Right lobe of liver (tissue), 6 donors: ENCODE measurements around the gene NEK1. TPM values are rescaled to one million over a fixed set of nuclear protein-coding genes. Genes with fewer than 3 reads are reported as not detected.
"Not testable (repeated sequence)": the region's sequence is repeated elsewhere in the genome, so short reads cannot be mapped to it uniquely, and the experiment has no call there.

Experiments
- ATAC-seq, 4 donors: fragments of 200-7000 bp; cut with Tn5 transposase; one replicate each; pipeline ENCODE4 v1.9.1; 2020; ENCODE audit warnings: mild to moderate bottlenecking in 4 of 4, moderate library complexity in 4 of 4
- DNase-seq, 3 donors: peaks; one replicate each; pipeline ENCODE4 v3.0.0-alpha.2; 2020
- H3K27ac ChIP-seq, 3 donors: fragments of 200-600 bp; one replicate each; pipeline ENCODE4 v1.8.0; 2022
- H3K27me3 ChIP-seq, 2 donors: fragments of 200-600 bp; one replicate each; pipeline ENCODE4 v1.8.0; 2022
- H3K36me3 ChIP-seq, 4 donors: fragments of 200-600 bp; sonication (generic) in 1 of 4; one replicate each; pipeline versions ENCODE4 v1.5.1 to v1.8.0; 2017 to 2022; ENCODE audit warnings: control low read depth in 1 of 4
- H3K4me1 ChIP-seq, 4 donors: fragments of 200-600 bp; sonication (generic) in 1 of 4; one replicate each; pipeline versions ENCODE4 v1.5.1 to v1.8.0; 2017 to 2022; ENCODE audit warnings: control low read depth in 1 of 4
- H3K4me3 ChIP-seq, 3 donors: fragments of 200-600 bp; one replicate each; pipeline ENCODE4 v1.8.0; 2022
- H3K9me3 ChIP-seq, 4 donors: fragments of 200-600 bp; sonication (generic) in 1 of 4; one replicate each; pipeline versions ENCODE4 v1.5.1 to v1.8.0; 2017 to 2022; ENCODE audit warnings: control low read depth in 1 of 4
- CTCF ChIP-seq, 4 donors: fragments of 200-600 bp in 3 of 4; fragments of 450-650 bp in 1 of 4; IDR thresholded peaks; one replicate each; pipeline versions ENCODE4 v1.5.1 to v1.8.0; 2016 to 2022; ENCODE audit warnings: antibody characterized with exemption in 4 of 4, mild to moderate bottlenecking in 2 of 4
- POLR2A ChIP-seq: fragments of 450-650 bp; IDR thresholded peaks from one replicate; pipeline ENCODE4 v1.6.1; 2017; ENCODE audit warnings: antibody characterized with exemption, mild to moderate bottlenecking
- WGBS: methylation state at CpG from one replicate; pipeline ENCODE4 v1.1.6; 2018; ENCODE audit warnings: low coverage, low lambda C conversion rate; ENCODE audit not compliant: insufficient coverage; ENCODE audit errors: missing lambda C conversion rate; 5-methylcytosine and 5-hydroxymethylcytosine counted together
- intact Hi-C, 2 donors: fragments of 100-400 bp; cut with DNase I; formaldehyde crosslinking; loops; one replicate each; pipeline versions ENCODE4 v1.11.2 to v1.14.1; 2022
- total RNA-seq, 6 experiments: library from RNA; depleted of rRNA in 2 of 6; stranded (reverse); fragments of >200 nt in 2 of 6; fragmentation: NEBNext Ultra II Directional in 3 of 6; extraction: Animal tissue kit (Norgen Biotek cat#: 25700) in 3 of 6; gene quantifications; one replicate each; pipeline versions ENCODE4 v1.1.0 to v1.2.4, GENCODE V29; 2016 to 2023
- donor health status: DM: no; HTN: yes; CAD: no.
- donor health status: DM: no; HTN: no; CAD: no.
- donor health status: DM: no; HTN: no; CAD: no.
- donor health status: DM: no; HTN: yes; CAD: no.
- donor health status: DM: no; HTN: yes; CAD: no.

NEK1 gene
- total RNA-seq, 6 experiments from 2014 or later: 4.1 to 5.2 (median 4.5) TPM

GRCh38 chr4:169582706-169583105 is 29.7 kb downstream of the NEK1 start:
- Histone ChIP-seq H3K36me3 (peaks cover 0 to 4% (median under 1%) of the 10 kb centered on the region in 4 donors), H3K4me1 (no peaks in the 10 kb centered on the region), H3K4me3 (no peak overlapping the region), H3K27me3 (no peaks in the 10 kb centered on the region), H3K27ac (no peak overlapping the region), H3K9me3 (no peaks in the 10 kb centered on the region)
- ATAC-seq (no peak), DNase-seq (no peak)
- TF ChIP-seq CTCF (IDR thresholded peaks at IDR 0.05) (no peak), POLR2A (no peak)
- 89% methylated on average over 3 of the region's 3 CpGs for WGBS
- intact Hi-C loops: no loop called here

- 93% methylated on average over 2 of the region's 2 CpGs for WGBS
- Histone ChIP-seq H3K36me3 (peaks cover 0 to 4% (median under 1%) of the 10 kb centered on the region in 4 donors), H3K9me3 (no peaks in the 10 kb centered on the region), H3K4me3 (no peak overlapping the region), H3K4me1 (no peaks in the 10 kb centered on the region), H3K27ac (no peak overlapping the region), H3K27me3 (no peaks in the 10 kb centered on the region)
- intact Hi-C loops: no loop called here
- no peak for TF ChIP-seq POLR2A
- no peak for TF ChIP-seq CTCF (IDR thresholded peaks at IDR 0.05)
- ATAC-seq (no peak), DNase-seq (no peak)
These were observed 30.2 kb downstream of the NEK1 start for GRCh38 chr4:169582203-169582602.

DNA sequence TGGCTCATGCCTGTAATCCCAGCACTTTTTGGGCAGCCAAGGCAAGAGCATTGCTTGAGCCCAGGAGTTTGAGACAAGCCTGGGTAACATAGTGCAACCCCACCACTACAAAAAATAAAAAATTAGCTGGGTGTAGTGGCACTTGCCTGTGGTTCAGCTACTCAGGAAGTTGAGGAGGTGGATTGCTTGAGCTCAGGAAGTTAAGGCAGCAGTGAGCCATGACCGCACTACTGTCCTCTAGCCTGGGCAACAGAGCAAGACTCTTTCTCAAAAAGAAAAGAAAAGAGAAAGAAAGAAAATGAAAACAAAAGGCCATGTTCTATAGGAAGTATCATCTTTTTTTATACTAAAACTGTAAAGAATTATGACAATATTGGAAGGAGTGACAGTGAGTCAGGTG is 38.5 kb downstream of the NEK1 start:
- Histone ChIP-seq H3K27ac (no peak overlapping the region), H3K36me3 (no peaks in the 10 kb centered on the region), H3K27me3 (no peaks in the 10 kb centered on the region), H3K9me3 (no peaks in the 10 kb centered on the region), H3K4me3 (no peak overlapping the region), H3K4me1 (no peaks in the 10 kb centered on the region)
- DNase-seq: no peak
- ATAC-seq: no peak
- TF ChIP-seq POLR2A (no peak), CTCF (IDR thresholded peaks at IDR 0.05) (no peak)
- intact Hi-C loops: no loop called here
- 86% methylated on average over 1 of the region's 1 CpG for WGBS

DNA sequence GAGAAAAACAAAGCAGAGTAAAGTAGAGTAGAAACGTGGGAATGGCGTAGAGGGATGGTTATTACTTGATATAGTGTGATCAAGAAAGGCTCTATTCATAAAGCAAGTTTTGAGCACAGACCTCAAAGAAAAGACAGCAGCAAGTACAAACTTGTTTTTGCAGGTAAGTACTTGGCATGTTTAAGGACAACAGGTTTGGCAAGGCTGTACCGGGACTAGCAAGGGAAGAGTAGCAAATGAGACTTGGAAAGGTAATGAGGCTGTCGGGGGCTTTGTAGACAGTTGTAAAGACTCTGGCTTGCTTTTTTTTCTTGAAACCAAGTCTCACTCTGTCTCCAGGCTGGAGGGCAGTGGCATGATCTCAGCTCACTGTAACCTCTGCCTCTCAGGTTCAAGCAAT is 40.9 kb downstream of the NEK1 start:
- DNase-seq (no peak), ATAC-seq (no peak)
- Histone ChIP-seq H3K4me1 (no peaks in the 10 kb centered on the region), H3K9me3 (no peaks in the 10 kb centered on the region), H3K27ac (no peak overlapping the region), H3K27me3 (no peaks in the 10 kb centered on the region), H3K36me3 (no peaks in the 10 kb centered on the region), H3K4me3 (no peak overlapping the region)
- 78% methylated on average over 4 of the region's 4 CpGs for WGBS
- intact Hi-C loops: no loop called here
- TF ChIP-seq CTCF (IDR thresholded peaks at IDR 0.05) (no peak), POLR2A (no peak)

GRCh38 chr4:169571012-169571411 is 41.4 kb downstream of the NEK1 start:
- H3K4me3 ChIP-seq, H3K9me3 ChIP-seq, DNase-seq, H3K4me1 ChIP-seq, ATAC-seq, H3K36me3 ChIP-seq, H3K27ac ChIP-seq, H3K27me3 ChIP-seq, intact Hi-C loops: not testable (repeated sequence)
- WGBS: 100% methylated on average over 1 of the region's 3 CpGs

DNA sequence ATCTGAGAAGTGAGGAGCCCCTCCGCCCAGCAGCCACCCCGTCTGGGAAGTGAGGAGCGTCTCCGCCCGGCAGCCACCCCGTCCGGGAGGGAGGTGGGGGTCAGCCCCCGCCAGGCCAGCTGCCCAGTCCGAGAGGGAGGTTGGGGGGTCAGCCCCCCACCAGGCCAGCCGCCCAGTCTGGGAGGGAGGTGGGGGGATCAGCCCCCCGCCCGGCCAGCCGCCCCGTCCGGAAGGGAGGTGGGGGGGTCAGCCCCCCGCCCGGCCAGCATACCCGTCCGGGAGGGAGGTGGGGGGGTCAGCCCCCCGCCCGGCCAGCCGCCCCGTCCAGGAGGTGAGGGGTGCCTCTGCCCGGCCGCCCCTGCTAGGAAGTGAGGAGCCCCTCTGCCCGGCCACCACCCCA is 42.1 kb downstream of the NEK1 start:
- H3K27ac ChIP-seq, ATAC-seq, H3K36me3 ChIP-seq, H3K27me3 ChIP-seq, H3K4me1 ChIP-seq, H3K4me3 ChIP-seq, H3K9me3 ChIP-seq, DNase-seq, intact Hi-C loops: not testable (repeated sequence)
- 100% methylated on average over 3 of the region's 26 CpGs for WGBS

- H3K27ac ChIP-seq, H3K4me1 ChIP-seq, H3K36me3 ChIP-seq, ATAC-seq, intact Hi-C loops, H3K4me3 ChIP-seq, DNase-seq, H3K27me3 ChIP-seq, H3K9me3 ChIP-seq: not testable (repeated sequence)
- WGBS: 98% methylated on average over 3 of the region's 3 CpGs
These were observed 43.2 kb downstream of the NEK1 start for GRCh38 chr4:169569188-169569587.
